ENCODE measurements around the gene FLCN. TPM values are rescaled to one million over a fixed set of nuclear protein-coding genes. Genes with fewer than 3 reads are reported as not detected.
"Not testable (repeated sequence)": the region's sequence is repeated elsewhere in the genome, so short reads cannot be mapped to it uniquely, and the experiment has no call there.

FLCN gene
- total RNA-seq, 4 donors from 2014 or later, result 33.4 to 54.8 (median 39.1) TPM

- WGBS, 2 donors, result 91 to 94% methylated on average over 9 of the region's 9 CpGs
- H3K4me3 ChIP-seq (ENCODE audit: low read depth, poor library complexity, severe bottlenecking), result no peak overlapping the region
- TF ChIP-seq POLR2A (IDR thresholded peaks at IDR 0.05), result no peak
- TF ChIP-seq CTCF (IDR thresholded peaks at IDR 0.05), result no peak
- DNase-seq (ENCODE audit: low spot score in 2 of 2), result no peak
- intact Hi-C loops (cut with DNase I; ENCODE audit: low total_unique reads), result no loop called here
Observed at GRCh38 chr17:17269926-17270773, 33.2 kb upstream of the FLCN start.

GRCh38 chr17:17264430-17264829, 27.5 kb upstream of the FLCN start:
- H3K4me3 ChIP-seq (ENCODE audit: low read depth, poor library complexity, severe bottlenecking), result no peak overlapping the region
- WGBS, 2 donors, result 70 to 89% methylated on average over 2 of the region's 2 CpGs
- no peak for DNase-seq (ENCODE audit: low spot score in 2 of 2)
- TF ChIP-seq CTCF (IDR thresholded peaks at IDR 0.05), result no peak
- TF ChIP-seq POLR2A (IDR thresholded peaks at IDR 0.05), result no peak
- intact Hi-C loops (cut with DNase I; ENCODE audit: low total_unique reads), result no loop called here

- no peak for DNase-seq (ENCODE audit: low spot score in 2 of 2)
- 95 to 98% methylated on average over 4 of the region's 4 CpGs for WGBS, 2 donors
- H3K4me3 ChIP-seq (ENCODE audit: low read depth, poor library complexity, severe bottlenecking), result no peak overlapping the region
- TF ChIP-seq CTCF (IDR thresholded peaks at IDR 0.05), result no peak
- no peak for TF ChIP-seq POLR2A (IDR thresholded peaks at IDR 0.05)
- intact Hi-C loops (cut with DNase I; ENCODE audit: low total_unique reads), result no loop called here
Observed at GRCh38 chr17:17258998-17259397, 22.0 kb upstream of the FLCN start.

- H3K4me3 ChIP-seq (ENCODE audit: low read depth, poor library complexity, severe bottlenecking), result no peak overlapping the region
- 91 to 92% methylated on average over 7 of the region's 7 CpGs for WGBS, 2 donors
- no peak for DNase-seq (ENCODE audit: low spot score in 2 of 2)
- TF ChIP-seq CTCF (IDR thresholded peaks at IDR 0.05) (no peak), POLR2A (IDR thresholded peaks at IDR 0.05) (no peak)
- intact Hi-C loops (cut with DNase I; ENCODE audit: low total_unique reads), result no loop called here
Observed at GRCh38 chr17:17258011-17258410, 21.0 kb upstream of the FLCN start.

GRCh38 chr17:17256316-17256715, 19.3 kb upstream of the FLCN start:
- 90 to 96% methylated on average over 1 of the region's 1 CpG for WGBS, 2 donors

GRCh38 chr17:17255689-17256088, 18.7 kb upstream of the FLCN start:
- H3K4me3 ChIP-seq (ENCODE audit: low read depth, poor library complexity, severe bottlenecking); DNase-seq (ENCODE audit: low spot score in 2 of 2); intact Hi-C loops (cut with DNase I; ENCODE audit: low total_unique reads): not testable (repeated sequence)
- WGBS, 2 donors, result 90 to 93% methylated on average over 11 of the region's 11 CpGs

More at GRCh38 chr17:17256316-17256715, 19.3 kb upstream of the FLCN start:
- no peak for TF ChIP-seq POLR2A (IDR thresholded peaks at IDR 0.05)
- TF ChIP-seq CTCF (IDR thresholded peaks at IDR 0.05), result no peak
- no peak overlapping the region for H3K4me3 ChIP-seq (ENCODE audit: low read depth, poor library complexity, severe bottlenecking)
- no peak for DNase-seq (ENCODE audit: low spot score in 2 of 2)
- intact Hi-C loops (cut with DNase I; ENCODE audit: low total_unique reads), result no loop called here

All from lower leg skin (tissue), 4 donors.